Natural killer cell (primary cell): ENCODE measurements around the gene BBS9. TPM values are rescaled to one million over a fixed set of nuclear protein-coding genes. Genes with fewer than 3 reads are reported as not detected.

Experiments
- ATAC-seq, 3 donors: fragments of 150-1000 bp in 2 of 3; fragments of 200-7000 bp in 1 of 3; cut with Tn5 transposase; 1 replicate in 1 of 3; 2 replicates in 2 of 3; pipeline ENCODE4 v1.10.0; 2021; ENCODE audit warnings: mild to moderate bottlenecking in 2 of 3, moderate library complexity in 2 of 3
- DNase-seq, 2 donors: peaks; one replicate each; pipeline versions ENCODE4 v3.0.0 to v3.0.0-alpha.2; 2013 to 2021; ENCODE audit warnings: mixed read lengths in 1 of 2
- H3K27ac ChIP-seq: one replicate; pipeline ENCODE4 v1.5.1; 2013; ENCODE audit warnings: mild to moderate bottlenecking, low read length
- H3K27me3 ChIP-seq: one replicate; pipeline ENCODE4 v1.6.1; 2013; ENCODE audit warnings: low read length; ENCODE audit not compliant: control insufficient read depth, insufficient read depth
- H3K36me3 ChIP-seq: one replicate; pipeline ENCODE4 v1.6.1; 2013; ENCODE audit warnings: low read length; ENCODE audit not compliant: control insufficient read depth, insufficient read depth
- H3K4me1 ChIP-seq: one replicate; pipeline ENCODE4 v1.6.1; 2013; ENCODE audit warnings: low read length; ENCODE audit not compliant: control insufficient read depth, insufficient read depth
- H3K4me3 ChIP-seq: one replicate; pipeline ENCODE4 v1.5.1; 2013; ENCODE audit warnings: low read length
- H3K9me3 ChIP-seq: one replicate; pipeline ENCODE4 v1.6.1; 2013; ENCODE audit warnings: low read length; ENCODE audit not compliant: control insufficient read depth, insufficient read depth
- H3K27ac Mint-ChIP-seq, 2 donors: one replicate each; pipeline ENCODE4 v1.8.0; 2022; ENCODE audit warnings: mild to moderate bottlenecking in 2 of 2, mixed read lengths in 2 of 2, moderate library complexity in 1 of 2
- H3K27me3 Mint-ChIP-seq, 2 donors: one replicate each; pipeline ENCODE4 v1.8.0; 2022; ENCODE audit warnings: low read depth in 2 of 2, mixed read lengths in 2 of 2
- H3K36me3 Mint-ChIP-seq: one replicate; pipeline ENCODE4 v1.8.0; 2022; ENCODE audit warnings: mixed read lengths
- H3K4me1 Mint-ChIP-seq, 2 donors: one replicate each; pipeline ENCODE4 v1.8.0; 2022; ENCODE audit warnings: mixed read lengths in 2 of 2
- H3K4me3 Mint-ChIP-seq: one replicate; pipeline ENCODE4 v1.8.0; 2022; ENCODE audit warnings: mild to moderate bottlenecking, moderate library complexity, mixed read lengths
- H3K9me3 Mint-ChIP-seq, 2 donors: one replicate each; pipeline ENCODE4 v1.8.0; 2022; ENCODE audit warnings: mixed read lengths in 2 of 2
- WGBS: methylation state at CpG from one replicate; pipeline ENCODE4 v1.1.7; 2013; ENCODE audit warnings: missing lambda C conversion rate; ENCODE audit not compliant: insufficient coverage; 5-methylcytosine and 5-hydroxymethylcytosine counted together
- intact Hi-C: fragments of 100-400 bp; cut with micrococcal nuclease; formaldehyde crosslinking; loops from one replicate; pipeline ENCODE4 v1.14.2; 2022
- total RNA-seq, 4 donors: library from RNA; stranded (reverse); fragments of 120-200 nt in 1 of 4; gene quantifications; one replicate each; pipeline versions ENCODE4 v1.2.3 to v1.2.4, GENCODE V29; 2013 to 2022
- TF ChIP-seq, protein P1 (sequence below): fragments of 200-600 bp; IDR thresholded peaks from one replicate; pipeline ENCODE4 v1.8.0; 2022; ENCODE audit warnings: antibody characterized with exemption

Gene BBS9
- total RNA-seq, 3 donors from 2014 or later (not counting 1 experiment from before 2014, with no cell fraction given) = 25.1 to 34.6 (median 34.4) TPM

DNA sequence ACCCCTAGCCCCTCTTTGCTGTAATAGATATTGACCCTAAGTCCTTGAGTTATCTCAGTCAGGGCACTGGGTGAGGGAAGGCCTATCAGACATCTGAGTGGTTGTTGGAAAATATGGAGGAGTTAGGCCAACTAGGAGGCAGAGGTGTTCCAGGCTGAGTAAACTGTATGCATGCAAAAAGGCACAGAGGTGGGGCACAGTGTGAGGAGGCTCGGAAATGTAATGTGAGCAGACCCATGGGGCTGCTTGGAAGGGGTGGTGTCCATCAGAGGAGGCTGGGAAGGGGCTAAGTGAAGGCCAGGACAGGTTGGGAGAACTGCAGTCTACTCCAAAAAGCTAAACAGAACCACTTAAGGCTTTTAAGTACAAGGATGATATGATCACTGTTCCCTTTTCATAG lies 452.7 kb downstream of the BBS9 start:
- no peaks in the 10 kb centered on the region for H3K4me1 ChIP-seq
- TF ChIP-seq, protein P1, sequence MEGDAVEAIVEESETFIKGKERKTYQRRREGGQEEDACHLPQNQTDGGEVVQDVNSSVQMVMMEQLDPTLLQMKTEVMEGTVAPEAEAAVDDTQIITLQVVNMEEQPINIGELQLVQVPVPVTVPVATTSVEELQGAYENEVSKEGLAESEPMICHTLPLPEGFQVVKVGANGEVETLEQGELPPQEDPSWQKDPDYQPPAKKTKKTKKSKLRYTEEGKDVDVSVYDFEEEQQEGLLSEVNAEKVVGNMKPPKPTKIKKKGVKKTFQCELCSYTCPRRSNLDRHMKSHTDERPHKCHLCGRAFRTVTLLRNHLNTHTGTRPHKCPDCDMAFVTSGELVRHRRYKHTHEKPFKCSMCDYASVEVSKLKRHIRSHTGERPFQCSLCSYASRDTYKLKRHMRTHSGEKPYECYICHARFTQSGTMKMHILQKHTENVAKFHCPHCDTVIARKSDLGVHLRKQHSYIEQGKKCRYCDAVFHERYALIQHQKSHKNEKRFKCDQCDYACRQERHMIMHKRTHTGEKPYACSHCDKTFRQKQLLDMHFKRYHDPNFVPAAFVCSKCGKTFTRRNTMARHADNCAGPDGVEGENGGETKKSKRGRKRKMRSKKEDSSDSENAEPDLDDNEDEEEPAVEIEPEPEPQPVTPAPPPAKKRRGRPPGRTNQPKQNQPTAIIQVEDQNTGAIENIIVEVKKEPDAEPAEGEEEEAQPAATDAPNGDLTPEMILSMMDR = no peak
- no peaks in the 10 kb centered on the region for H3K9me3 ChIP-seq
- H3K36me3 ChIP-seq = no peaks in the 10 kb centered on the region
- Mint-ChIP-seq H3K27ac (no peak overlapping the region), H3K4me1 (peaks cover 0 to 6% of the 10 kb centered on the region in 2 donors), H3K4me3 (no peak overlapping the region), H3K36me3 (no peaks in the 10 kb centered on the region), H3K9me3 (no peaks in the 10 kb centered on the region), H3K27me3 (no peaks in the 10 kb centered on the region)
- no peak overlapping the region for H3K27ac ChIP-seq
- ATAC-seq (no peak), DNase-seq (no peak)
- intact Hi-C loops = no loop called here
- H3K27me3 ChIP-seq = no peaks in the 10 kb centered on the region
- no peak overlapping the region for H3K4me3 ChIP-seq
- 87% methylated on average over 1 of the region's 1 CpG for WGBS

DNA sequence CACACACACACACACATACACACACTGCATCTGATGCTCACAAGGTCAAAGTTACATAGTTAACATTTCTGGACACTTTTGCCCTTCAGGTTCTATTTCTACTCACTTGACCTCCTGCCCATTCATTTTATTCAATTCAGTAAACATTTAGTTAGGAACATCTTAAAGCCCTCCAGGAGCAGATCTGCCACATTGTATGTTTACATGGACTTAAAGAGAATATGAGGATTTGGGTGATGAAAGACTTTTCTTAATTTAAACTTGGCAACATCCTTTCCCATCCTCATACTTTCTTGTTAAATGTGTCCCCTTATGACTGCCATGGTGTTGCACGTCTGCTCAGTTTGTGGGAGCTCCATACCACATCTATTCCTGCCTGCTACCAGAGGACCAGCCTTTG lies 453.2 kb downstream of the BBS9 start:
- H3K4me1 ChIP-seq = no peaks in the 10 kb centered on the region
- intact Hi-C loops = no loop called here
- no peaks in the 10 kb centered on the region for H3K36me3 Mint-ChIP-seq
- no peak overlapping the region for H3K4me3 Mint-ChIP-seq
- no peak overlapping the region for H3K27ac ChIP-seq
- H3K9me3 ChIP-seq = no peaks in the 10 kb centered on the region
- H3K27me3 Mint-ChIP-seq = no peaks in the 10 kb centered on the region
- DNase-seq = no peak
- 93% methylated on average over 1 of the region's 1 CpG for WGBS
- no peak overlapping the region for H3K27ac Mint-ChIP-seq
- TF ChIP-seq, protein P1 = no peak
- no peak for ATAC-seq
- no peak overlapping the region for H3K4me3 ChIP-seq
- H3K27me3 ChIP-seq = no peaks in the 10 kb centered on the region
- no peaks in the 10 kb centered on the region for H3K36me3 ChIP-seq
- H3K4me1 Mint-ChIP-seq = peaks cover 0 to 6% of the 10 kb centered on the region in 2 donors
- H3K9me3 Mint-ChIP-seq = no peaks in the 10 kb centered on the region

DNA sequence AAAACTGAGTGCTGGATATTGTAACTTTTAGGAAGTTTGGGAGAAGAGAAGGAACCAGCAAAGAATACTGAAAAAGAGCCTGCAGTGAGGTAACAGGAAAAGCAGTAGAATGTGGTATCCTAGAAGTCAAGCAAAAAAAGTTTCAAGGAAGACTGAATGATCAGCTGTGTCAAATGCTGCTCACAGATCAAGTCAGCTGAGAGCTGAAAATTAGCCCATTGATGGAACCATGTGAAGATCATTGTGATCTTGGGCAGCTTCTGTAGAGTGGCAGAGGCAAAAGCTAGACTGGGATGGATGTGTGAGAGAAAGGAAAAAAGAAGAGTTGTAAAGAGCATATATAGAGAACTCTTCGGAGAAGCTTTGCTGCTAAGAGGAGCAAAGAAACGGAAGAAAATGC lies 460.5 kb downstream of the BBS9 start:
- DNase-seq (no peak), ATAC-seq (no peak)
- no peaks in the 10 kb centered on the region for H3K36me3 ChIP-seq
- no peak overlapping the region for H3K4me3 ChIP-seq
- Mint-ChIP-seq H3K27me3 (no peaks in the 10 kb centered on the region), H3K4me3 (no peak overlapping the region), H3K9me3 (no peaks in the 10 kb centered on the region), H3K27ac (no peak overlapping the region), H3K4me1 (peaks cover 0 to 17% of the 10 kb centered on the region in 2 donors), H3K36me3 (peaks cover 12% of the 10 kb centered on the region)
- intact Hi-C loops = no loop called here
- TF ChIP-seq, protein P1 = no peak
- H3K9me3 ChIP-seq = no peaks in the 10 kb centered on the region
- no peaks in the 10 kb centered on the region for H3K4me1 ChIP-seq
- H3K27me3 ChIP-seq = no peaks in the 10 kb centered on the region
- 96% methylated on average over 2 of the region's 2 CpGs for WGBS
- H3K27ac ChIP-seq = no peak overlapping the region

DNA sequence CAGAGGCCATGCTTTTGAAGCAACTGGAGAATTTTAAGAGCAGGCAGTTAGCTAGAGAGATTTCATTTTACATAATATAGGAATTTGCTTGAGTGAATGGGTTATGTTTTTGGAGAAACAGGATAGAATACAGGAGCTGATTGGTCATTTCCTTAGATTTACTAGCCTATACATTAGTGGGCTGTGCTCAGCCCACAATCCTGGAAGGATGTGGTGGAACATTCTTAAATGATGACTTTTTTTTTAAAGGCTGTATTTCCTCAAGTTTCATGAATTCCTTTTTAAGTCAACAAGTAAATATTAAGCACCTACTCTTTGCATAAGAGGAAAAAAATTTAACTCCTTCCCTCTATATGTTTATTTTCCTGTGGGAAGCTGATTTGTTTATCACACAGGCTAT lies 461.6 kb downstream of the BBS9 start:
- Mint-ChIP-seq H3K4me1 (peaks cover 0 to 13% of the 10 kb centered on the region in 2 donors), H3K36me3 (peaks cover 20% of the 10 kb centered on the region), H3K9me3 (peaks cover 0 to 3% of the 10 kb centered on the region in 2 donors), H3K27me3 (no peaks in the 10 kb centered on the region), H3K27ac (no peak overlapping the region), H3K4me3 (no peak overlapping the region)
- H3K4me3 ChIP-seq = no peak overlapping the region
- DNase-seq (no peak), ATAC-seq (no peak)
- TF ChIP-seq, protein P1 = no peak
- intact Hi-C loops = no loop called here
- no peak overlapping the region for H3K27ac ChIP-seq
- no peaks in the 10 kb centered on the region for H3K9me3 ChIP-seq
- no peaks in the 10 kb centered on the region for H3K36me3 ChIP-seq
- H3K27me3 ChIP-seq = no peaks in the 10 kb centered on the region
- no peaks in the 10 kb centered on the region for H3K4me1 ChIP-seq
